ENCODE measurements around the gene RPS29. TPM values are rescaled to one million over a fixed set of nuclear protein-coding genes. Genes with fewer than 3 reads are reported as not detected.

RPS29 gene
- total and polyA plus RNA-seq, 9 of the 15 experiments (the other 6 are each of a cell fraction or from before 2014, with no cell fraction given) = 1,545 to 5,012 (median 2,448) TPM

DNA sequence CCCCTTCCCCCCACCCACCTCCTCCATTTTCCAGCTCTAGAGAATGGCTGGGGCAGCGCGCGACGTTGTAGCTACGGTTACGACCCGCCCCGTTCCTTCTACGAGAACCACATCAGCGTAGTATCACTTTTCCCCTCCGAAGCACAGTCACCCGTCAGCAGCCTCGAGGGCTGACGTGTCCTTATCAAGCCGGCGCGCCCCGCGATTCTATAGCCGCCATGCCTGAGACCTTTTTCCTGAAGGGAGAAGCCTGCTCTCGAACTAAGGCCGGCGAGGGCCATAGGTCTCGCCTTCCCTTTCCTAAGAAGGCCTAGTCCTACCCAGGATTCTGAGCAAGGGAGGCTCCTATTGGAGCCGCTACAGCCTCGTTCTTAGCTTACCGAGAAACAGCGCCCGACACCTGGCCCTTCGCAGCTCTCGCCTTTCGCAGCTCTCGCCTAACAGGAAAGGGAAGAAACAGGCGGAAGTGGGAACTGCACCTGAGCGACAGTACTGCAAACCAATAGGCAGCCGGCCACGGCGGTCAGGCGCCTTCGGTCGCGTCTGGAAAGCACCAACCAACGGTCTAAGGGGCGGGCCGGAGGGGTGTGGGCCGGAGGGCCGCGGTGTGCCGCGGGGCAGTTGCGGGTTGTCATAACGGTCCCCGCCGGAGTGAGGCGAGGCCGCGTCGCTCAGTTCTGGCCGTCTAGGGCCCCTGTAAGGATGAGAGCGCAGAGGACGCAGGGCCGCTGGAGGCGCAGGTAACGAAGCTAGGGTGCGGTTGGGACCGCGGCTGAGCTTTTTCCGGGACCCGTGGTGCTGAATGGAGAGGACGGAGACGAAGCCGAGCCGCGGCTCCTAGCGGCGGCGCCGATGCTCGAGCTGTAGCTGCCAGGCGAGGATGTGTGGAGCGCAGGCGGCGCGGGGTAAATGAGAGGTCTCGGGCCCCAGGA is 34.3 kb upstream of the RPS29 start, which contains the start of the genes MGAT2 and RPL36AL (continued):
- peak; percentile 80 for TF ChIP-seq SPI1 (IDR thresholded peaks at IDR 0.05; ENCODE audit: borderline replicate concordance, low read depth, low read length)
- 0 out of 2 replicates have a peak, but pooled peaks have one; percentile 26 for TF ChIP-seq NBN (IDR thresholded peaks at IDR 0.05; ENCODE audit: low read depth)
- TF ChIP-seq, protein P1, sequence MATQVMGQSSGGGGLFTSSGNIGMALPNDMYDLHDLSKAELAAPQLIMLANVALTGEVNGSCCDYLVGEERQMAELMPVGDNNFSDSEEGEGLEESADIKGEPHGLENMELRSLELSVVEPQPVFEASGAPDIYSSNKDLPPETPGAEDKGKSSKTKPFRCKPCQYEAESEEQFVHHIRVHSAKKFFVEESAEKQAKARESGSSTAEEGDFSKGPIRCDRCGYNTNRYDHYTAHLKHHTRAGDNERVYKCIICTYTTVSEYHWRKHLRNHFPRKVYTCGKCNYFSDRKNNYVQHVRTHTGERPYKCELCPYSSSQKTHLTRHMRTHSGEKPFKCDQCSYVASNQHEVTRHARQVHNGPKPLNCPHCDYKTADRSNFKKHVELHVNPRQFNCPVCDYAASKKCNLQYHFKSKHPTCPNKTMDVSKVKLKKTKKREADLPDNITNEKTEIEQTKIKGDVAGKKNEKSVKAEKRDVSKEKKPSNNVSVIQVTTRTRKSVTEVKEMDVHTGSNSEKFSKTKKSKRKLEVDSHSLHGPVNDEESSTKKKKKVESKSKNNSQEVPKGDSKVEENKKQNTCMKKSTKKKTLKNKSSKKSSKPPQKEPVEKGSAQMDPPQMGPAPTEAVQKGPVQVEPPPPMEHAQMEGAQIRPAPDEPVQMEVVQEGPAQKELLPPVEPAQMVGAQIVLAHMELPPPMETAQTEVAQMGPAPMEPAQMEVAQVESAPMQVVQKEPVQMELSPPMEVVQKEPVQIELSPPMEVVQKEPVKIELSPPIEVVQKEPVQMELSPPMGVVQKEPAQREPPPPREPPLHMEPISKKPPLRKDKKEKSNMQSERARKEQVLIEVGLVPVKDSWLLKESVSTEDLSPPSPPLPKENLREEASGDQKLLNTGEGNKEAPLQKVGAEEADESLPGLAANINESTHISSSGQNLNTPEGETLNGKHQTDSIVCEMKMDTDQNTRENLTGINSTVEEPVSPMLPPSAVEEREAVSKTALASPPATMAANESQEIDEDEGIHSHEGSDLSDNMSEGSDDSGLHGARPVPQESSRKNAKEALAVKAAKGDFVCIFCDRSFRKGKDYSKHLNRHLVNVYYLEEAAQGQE (IDR thresholded peaks at IDR 0.05; ENCODE audit: borderline replicate concordance) = peak; percentile 23; the same call in 1 of the 2 replicates
- TF ChIP-seq, protein P1 (CRISPR knock-in tag; IDR thresholded peaks at IDR 0.05; ENCODE audit: low read depth) = no peak
- TF ChIP-seq GTF2F1 (IDR thresholded peaks at IDR 0.05; ENCODE audit: low read depth, low read length) = peak; percentile 56; the same call in 1 of the 2 replicates
- peak; percentile 44 for TF ChIP-seq NFIC (IDR thresholded peaks at IDR 0.05)
- peak; percentile 87 for TF ChIP-seq POLR2AphosphoS5 (IDR thresholded peaks at IDR 0.05; ENCODE audit: control insufficient read depth, insufficient read depth, low read depth, low read length)
- 0 out of 2 replicates have a peak, but pooled peaks have one; percentile 23 for TF ChIP-seq MEF2D (tag; conservative IDR thresholded peaks at IDR 0.05; ENCODE audit: low read depth)
- TF ChIP-seq, protein P2, sequence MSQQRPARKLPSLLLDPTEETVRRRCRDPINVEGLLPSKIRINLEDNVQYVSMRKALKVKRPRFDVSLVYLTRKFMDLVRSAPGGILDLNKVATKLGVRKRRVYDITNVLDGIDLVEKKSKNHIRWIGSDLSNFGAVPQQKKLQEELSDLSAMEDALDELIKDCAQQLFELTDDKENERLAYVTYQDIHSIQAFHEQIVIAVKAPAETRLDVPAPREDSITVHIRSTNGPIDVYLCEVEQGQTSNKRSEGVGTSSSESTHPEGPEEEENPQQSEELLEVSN (IDR thresholded peaks at IDR 0.05; ENCODE audit: borderline replicate concordance in 1 of 2, extremely low read depth in 1 of 2, insufficient read depth in 1 of 2, insufficient read length in 1 of 2, low read depth in 1 of 2, low read length in 1 of 2, poor library complexity in 1 of 2, severe bottlenecking in 1 of 2) = peak in 1 of 2 experiments; percentile 76
- 0 out of 4 replicates have a peak, but pooled peaks of 1 of the 2 experiments have one; percentile 7 for TF ChIP-seq RCOR1 (IDR thresholded peaks at IDR 0.05; ENCODE audit: borderline replicate concordance in 1 of 2, low read depth in 2 of 2, low read length in 2 of 2)
